ENCODE measurements around the gene HDAC9. TPM values are rescaled to one million over a fixed set of nuclear protein-coding genes. Genes with fewer than 3 reads are reported as not detected.

HDAC9 gene
- total RNA-seq, 1 experiment from 2014 or later = 11.3 TPM

DNA sequence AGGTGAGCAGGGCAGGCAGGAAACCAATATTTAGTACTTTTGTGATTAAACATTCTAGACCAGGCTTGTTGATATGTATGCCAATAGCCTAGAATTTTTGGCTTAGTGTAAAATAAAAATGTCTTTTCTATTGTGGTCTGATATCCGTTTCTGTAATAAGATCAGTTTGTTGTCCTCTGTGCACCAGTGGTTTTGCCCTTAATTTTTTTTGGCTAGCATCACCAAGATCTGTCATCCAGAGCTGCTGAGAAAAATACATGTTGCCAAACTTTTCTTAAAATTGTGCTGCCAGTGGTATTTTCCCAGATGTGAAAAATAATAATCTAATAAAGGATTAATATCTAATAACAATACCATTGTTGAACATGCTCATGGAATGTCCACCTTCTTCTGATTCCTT lies 506.3 kb downstream of the HDAC9 start:
- Mint-ChIP-seq H3K27me3 (ENCODE audit: insufficient read depth, unreplicated experiment) (no peaks in the 10 kb centered on the region), H3K4me3 (ENCODE audit: unreplicated experiment) (no peak overlapping the region), H3K4me1 (ENCODE audit: insufficient read depth, unreplicated experiment) (peaks cover 4% of the 10 kb centered on the region), H3K27ac (ENCODE audit: low read depth, unreplicated experiment) (peak overlapping the region; percentile 49), H3K36me3 (ENCODE audit: insufficient read depth, unreplicated experiment) (peaks cover 3% of the 10 kb centered on the region), H3K9me3 (ENCODE audit: unreplicated experiment) (no peaks in the 10 kb centered on the region)
- ChIA-PET POLR2A (interaction anchor here (0.6 to 0.7 kb wide), 2 partner anchors 178 to 582 kb away, joined by 3 to 4 read pairs; no protein-coding TSS in a partner anchor), CTCF (interaction anchor here (0.7 kb wide), 1 partner anchor 265 kb away, joined by 5 read pairs; no protein-coding TSS in a partner anchor)
- intact Hi-C loops (cut with micrococcal nuclease) = no loop called here
- BruUV-seq (replicated peaks) = no TSS peak
- TF ChIP-seq, protein P1, sequence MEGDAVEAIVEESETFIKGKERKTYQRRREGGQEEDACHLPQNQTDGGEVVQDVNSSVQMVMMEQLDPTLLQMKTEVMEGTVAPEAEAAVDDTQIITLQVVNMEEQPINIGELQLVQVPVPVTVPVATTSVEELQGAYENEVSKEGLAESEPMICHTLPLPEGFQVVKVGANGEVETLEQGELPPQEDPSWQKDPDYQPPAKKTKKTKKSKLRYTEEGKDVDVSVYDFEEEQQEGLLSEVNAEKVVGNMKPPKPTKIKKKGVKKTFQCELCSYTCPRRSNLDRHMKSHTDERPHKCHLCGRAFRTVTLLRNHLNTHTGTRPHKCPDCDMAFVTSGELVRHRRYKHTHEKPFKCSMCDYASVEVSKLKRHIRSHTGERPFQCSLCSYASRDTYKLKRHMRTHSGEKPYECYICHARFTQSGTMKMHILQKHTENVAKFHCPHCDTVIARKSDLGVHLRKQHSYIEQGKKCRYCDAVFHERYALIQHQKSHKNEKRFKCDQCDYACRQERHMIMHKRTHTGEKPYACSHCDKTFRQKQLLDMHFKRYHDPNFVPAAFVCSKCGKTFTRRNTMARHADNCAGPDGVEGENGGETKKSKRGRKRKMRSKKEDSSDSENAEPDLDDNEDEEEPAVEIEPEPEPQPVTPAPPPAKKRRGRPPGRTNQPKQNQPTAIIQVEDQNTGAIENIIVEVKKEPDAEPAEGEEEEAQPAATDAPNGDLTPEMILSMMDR (IDR thresholded peaks at IDR 0.05; ENCODE audit: unreplicated experiment) = no peak
- peak; percentile 25 for DNase-seq (ENCODE audit: unreplicated experiment)

DNA sequence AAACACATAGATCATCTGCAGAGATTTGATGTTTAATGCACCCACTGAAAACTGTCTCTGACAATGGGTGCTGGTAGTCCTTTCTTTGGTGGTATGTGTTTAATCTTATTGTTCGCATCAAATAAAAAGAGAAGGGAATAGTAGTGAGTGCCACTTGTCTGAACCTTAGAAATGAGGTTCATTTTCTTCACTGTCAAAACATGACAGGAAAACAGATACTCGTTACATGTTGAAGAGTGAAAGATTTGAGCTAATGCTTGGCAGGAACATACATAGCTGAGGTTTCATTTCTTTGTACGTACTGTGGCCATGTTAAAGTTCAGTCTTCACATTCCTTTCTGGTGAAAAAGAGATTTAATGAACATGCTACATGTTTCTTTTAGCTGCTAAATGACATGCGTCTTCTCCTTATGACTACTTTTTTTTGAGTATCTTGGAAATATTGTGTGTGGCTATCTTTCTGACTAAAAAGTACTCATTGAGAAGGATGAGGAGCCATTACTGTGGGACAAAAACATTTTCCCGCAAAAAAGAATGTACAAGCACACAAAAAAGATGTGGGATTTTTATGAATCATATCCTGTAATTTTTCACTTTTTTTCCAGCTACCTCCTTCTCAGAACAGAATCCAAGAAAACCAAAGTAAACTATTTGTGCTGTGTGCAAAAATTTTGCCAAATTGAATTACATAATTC lies 513.8 kb downstream of the HDAC9 start:
- peaks cover 2% of the 10 kb centered on the region for H3K9me3 Mint-ChIP-seq (ENCODE audit: unreplicated experiment)
- DNase-seq (ENCODE audit: unreplicated experiment) = peak; percentile 41
- H3K27me3 Mint-ChIP-seq (ENCODE audit: insufficient read depth, unreplicated experiment) = no peaks in the 10 kb centered on the region
- H3K4me1 Mint-ChIP-seq (ENCODE audit: insufficient read depth, unreplicated experiment) = peaks cover 24% of the 10 kb centered on the region
- peak overlapping the region; percentile 19 for H3K4me3 Mint-ChIP-seq (ENCODE audit: unreplicated experiment)
- POLR2A ChIA-PET = interaction anchor here (0.6 to 1.2 kb wide), 6 partner anchors 13 to 268 kb away, joined by 3 to 7 read pairs (median 3); no protein-coding TSS in a partner anchor
- peaks cover 14% of the 10 kb centered on the region for H3K36me3 Mint-ChIP-seq (ENCODE audit: insufficient read depth, unreplicated experiment)
- CTCF ChIA-PET = interaction anchor here (0.6 to 1.6 kb wide), 4 partner anchors 11 to 538 kb away, joined by 3 to 4 read pairs (median 4); no protein-coding TSS in a partner anchor
- H3K27ac Mint-ChIP-seq (ENCODE audit: low read depth, unreplicated experiment) = peak overlapping the region; percentile 59
- TF ChIP-seq, protein P1 (IDR thresholded peaks at IDR 0.05; ENCODE audit: unreplicated experiment) = no peak
- intact Hi-C loops (cut with micrococcal nuclease) = no loop called here
- BruUV-seq (replicated peaks) = no TSS peak

DNA sequence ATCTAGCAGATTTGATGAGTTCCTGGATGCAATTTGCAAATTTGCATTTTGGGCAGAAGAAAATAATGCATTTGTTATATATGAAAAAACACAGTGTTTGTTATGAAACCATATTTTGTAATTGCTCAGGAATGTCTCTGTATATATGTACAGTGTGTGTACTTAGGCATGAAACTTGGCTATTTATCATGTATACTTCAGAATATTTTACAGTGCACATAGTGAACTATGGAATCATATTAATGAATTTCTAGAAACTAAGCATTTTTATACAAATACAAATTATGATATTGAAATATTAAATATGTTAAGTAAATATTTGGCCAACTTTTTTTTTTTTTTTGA lies 514.4 kb downstream of the HDAC9 start:
- peaks cover 24% of the 10 kb centered on the region for H3K4me1 Mint-ChIP-seq (ENCODE audit: insufficient read depth, unreplicated experiment)
- POLR2A ChIA-PET = interaction anchor here (1.2 kb wide), 1 partner anchor 32 kb away, joined by 4 read pairs; no protein-coding TSS in a partner anchor
- no TSS peak for BruUV-seq (replicated peaks)

DNA sequence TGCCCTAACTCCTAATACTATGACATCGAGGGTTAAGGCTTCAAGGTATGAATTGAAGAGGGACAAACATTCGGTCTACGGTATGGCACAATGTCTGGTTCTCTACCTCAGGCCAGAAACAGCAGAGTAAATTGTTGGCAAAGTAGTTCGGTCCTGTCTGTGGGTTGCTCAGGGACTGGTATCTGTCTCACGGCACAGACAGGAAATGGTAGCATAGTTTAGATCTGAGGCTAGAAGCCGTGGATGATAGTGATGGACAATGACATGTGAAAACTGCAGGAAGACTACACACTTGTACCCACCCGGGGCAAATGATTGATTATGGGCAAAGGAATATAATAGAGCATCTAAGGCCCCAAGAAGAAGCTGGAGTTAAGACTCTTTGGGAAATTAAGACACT lies 515.7 kb downstream of the HDAC9 start:
- Mint-ChIP-seq H3K4me1 (ENCODE audit: insufficient read depth, unreplicated experiment) (peaks cover 24% of the 10 kb centered on the region), H3K27me3 (ENCODE audit: insufficient read depth, unreplicated experiment) (no peaks in the 10 kb centered on the region), H3K9me3 (ENCODE audit: unreplicated experiment) (peaks cover 15% of the 10 kb centered on the region), H3K36me3 (ENCODE audit: insufficient read depth, unreplicated experiment) (peaks cover 20% of the 10 kb centered on the region), H3K27ac (ENCODE audit: low read depth, unreplicated experiment) (no peak overlapping the region), H3K4me3 (ENCODE audit: unreplicated experiment) (no peak overlapping the region)
- intact Hi-C loops (cut with micrococcal nuclease) = no loop called here
- no peak for DNase-seq (ENCODE audit: unreplicated experiment)
- no TSS peak for BruUV-seq (replicated peaks)
- TF ChIP-seq, protein P1 (IDR thresholded peaks at IDR 0.05; ENCODE audit: unreplicated experiment) = no peak
- ChIA-PET POLR2A (no interaction called here), CTCF (no interaction called here)

More for the DNA sequence above, 514.4 kb downstream of the HDAC9 start:
- TF ChIP-seq, protein P1 (IDR thresholded peaks at IDR 0.05; ENCODE audit: unreplicated experiment) = no peak
- Mint-ChIP-seq H3K4me3 (ENCODE audit: unreplicated experiment) (peak overlapping the region; percentile 19), H3K27ac (ENCODE audit: low read depth, unreplicated experiment) (no peak overlapping the region), H3K27me3 (ENCODE audit: insufficient read depth, unreplicated experiment) (no peaks in the 10 kb centered on the region), H3K36me3 (ENCODE audit: insufficient read depth, unreplicated experiment) (peaks cover 14% of the 10 kb centered on the region), H3K9me3 (ENCODE audit: unreplicated experiment) (peaks cover 8% of the 10 kb centered on the region)
- intact Hi-C loops (cut with micrococcal nuclease) = no loop called here
- DNase-seq (ENCODE audit: unreplicated experiment) = no peak
- CTCF ChIA-PET = interaction anchor here (0.6 kb wide), 1 partner anchor 538 kb away, joined by 3 read pairs; no protein-coding TSS in a partner anchor

All from MCF 10A (cell line).